ACC112 (cell line): ENCODE data around the gene PTPRC.

Source experiments
- H2AFZ ChIP-seq: fragments of 200-600 bp; sonication (generic); one replicate; pipeline ENCODE4 v1.6.0; 2017; ENCODE audit warnings: antibody characterized with exemption, low read length; ENCODE audit not compliant: unreplicated experiment
- H3K27ac ChIP-seq: fragments of 200-600 bp; sonication (generic); 2 replicates; pipeline ENCODE4 v1.5.1; 2014; ENCODE audit warnings: low read depth, mild to moderate bottlenecking, antibody characterized with exemption, low read length, moderate library complexity
- H3K27me3 ChIP-seq: fragments of 200-600 bp; sonication (generic); 2 replicates; pipeline ENCODE4 v1.6.1; 2014; ENCODE audit warnings: mild to moderate bottlenecking, antibody characterized with exemption, low read length, moderate library complexity, mixed read lengths; ENCODE audit not compliant: insufficient read depth
- H3K36me3 ChIP-seq: fragments of 200-600 bp; sonication (generic); 2 replicates; pipeline ENCODE4 v1.6.1; 2016; ENCODE audit warnings: mild to moderate bottlenecking, antibody characterized with exemption, low read length, moderate library complexity, mixed read lengths; ENCODE audit not compliant: insufficient read depth
- H3K4me1 ChIP-seq: fragments of 200-600 bp; sonication (generic); one replicate; pipeline ENCODE4 v1.6.1; 2016; ENCODE audit warnings: low read length, mixed read lengths; ENCODE audit not compliant: insufficient read depth, unreplicated experiment, control insufficient read depth
- H3K4me3 ChIP-seq: fragments of 200-600 bp; sonication (generic); 2 replicates; pipeline ENCODE4 v1.5.1; 2014; ENCODE audit warnings: mild to moderate bottlenecking, low read depth, low read length
- H3K79me2 ChIP-seq: fragments of 200-600 bp; sonication (generic); one replicate; pipeline ENCODE4 v1.6.0; 2016; ENCODE audit warnings: low read length; ENCODE audit not compliant: control insufficient read depth, unreplicated experiment, insufficient read depth

The PTPRC gene

DNA sequence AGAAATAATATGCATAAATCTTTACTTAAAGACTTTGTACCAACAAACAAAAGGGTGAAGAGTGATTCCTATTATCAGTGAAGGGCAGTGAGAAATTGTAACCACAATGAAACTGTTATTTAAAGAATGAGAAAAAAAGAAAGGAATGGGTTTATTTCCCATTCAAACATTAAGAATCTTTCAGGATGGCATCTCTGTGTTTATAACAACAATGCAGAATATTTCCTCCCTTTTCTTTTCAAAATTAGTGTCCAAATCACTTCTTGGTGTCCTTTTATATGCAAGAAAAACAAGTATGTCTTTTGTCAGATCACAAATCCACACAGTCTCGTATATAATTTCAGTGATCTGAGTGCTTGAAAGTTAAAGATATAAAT lies 61.2 kb downstream of the PTPRC start:
- no peak overlapping the region for H3K27ac ChIP-seq
- no peaks in the 10 kb centered on the region for H3K36me3 ChIP-seq
- H3K79me2 ChIP-seq: no peaks in the 10 kb centered on the region
- no peaks in the 10 kb centered on the region for H3K27me3 ChIP-seq
- H2AFZ ChIP-seq: no peak overlapping the region
- no peak overlapping the region for H3K4me3 ChIP-seq
- no peaks in the 10 kb centered on the region for H3K4me1 ChIP-seq

DNA sequence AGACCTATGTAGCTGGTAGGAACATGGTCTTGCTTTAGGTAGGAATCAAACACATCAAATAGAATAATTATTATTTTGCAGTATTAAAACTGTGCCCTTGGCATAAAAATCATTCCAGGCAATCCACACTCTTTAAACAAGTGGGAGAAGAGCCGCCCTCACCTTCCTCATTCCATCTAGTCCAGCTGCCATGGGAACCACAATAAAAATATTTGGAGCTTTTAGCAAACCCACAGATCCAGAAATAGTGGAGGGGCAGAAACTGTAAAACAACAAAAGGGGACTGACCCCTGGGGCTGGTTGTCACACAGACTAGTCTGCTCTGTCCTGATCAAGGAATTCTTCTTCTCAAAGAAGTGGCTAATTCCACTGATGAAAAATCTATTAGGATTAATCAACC lies 61.6 kb downstream of the PTPRC start:
- Histone ChIP-seq H3K79me2 (no peaks in the 10 kb centered on the region), H3K27ac (no peak overlapping the region)

DNA sequence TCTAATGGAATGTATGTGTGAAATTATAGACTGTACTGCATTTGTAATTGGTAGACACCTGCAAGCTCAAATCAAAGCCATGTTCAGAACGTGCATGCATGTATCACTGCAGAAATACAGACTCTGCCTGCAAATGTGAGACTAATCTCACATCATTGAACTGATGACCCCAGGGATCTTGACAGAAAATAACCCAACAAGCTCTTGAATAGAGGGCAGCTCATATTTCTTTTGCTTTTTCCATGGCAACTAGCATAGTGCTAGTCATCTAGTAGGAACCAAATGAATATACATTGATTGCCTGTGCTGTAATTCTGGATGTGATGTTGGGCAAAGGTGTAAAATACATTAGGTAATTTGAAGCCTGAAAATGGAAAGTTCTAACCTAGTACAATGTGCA lies 62.4 kb downstream of the PTPRC start:
- Histone ChIP-seq H3K27me3 (no peaks in the 10 kb centered on the region), H3K79me2 (no peaks in the 10 kb centered on the region), H3K4me3 (no peak overlapping the region), H3K4me1 (no peaks in the 10 kb centered on the region), H3K27ac (no peak overlapping the region), H3K36me3 (no peaks in the 10 kb centered on the region), H2AFZ (no peak overlapping the region)

More for the DNA sequence above, 61.6 kb downstream of the PTPRC start:
- H3K4me3 ChIP-seq: no peak overlapping the region
- H3K27me3 ChIP-seq: no peaks in the 10 kb centered on the region
- no peaks in the 10 kb centered on the region for H3K4me1 ChIP-seq
- no peaks in the 10 kb centered on the region for H3K36me3 ChIP-seq
- H2AFZ ChIP-seq: no peak overlapping the region

DNA sequence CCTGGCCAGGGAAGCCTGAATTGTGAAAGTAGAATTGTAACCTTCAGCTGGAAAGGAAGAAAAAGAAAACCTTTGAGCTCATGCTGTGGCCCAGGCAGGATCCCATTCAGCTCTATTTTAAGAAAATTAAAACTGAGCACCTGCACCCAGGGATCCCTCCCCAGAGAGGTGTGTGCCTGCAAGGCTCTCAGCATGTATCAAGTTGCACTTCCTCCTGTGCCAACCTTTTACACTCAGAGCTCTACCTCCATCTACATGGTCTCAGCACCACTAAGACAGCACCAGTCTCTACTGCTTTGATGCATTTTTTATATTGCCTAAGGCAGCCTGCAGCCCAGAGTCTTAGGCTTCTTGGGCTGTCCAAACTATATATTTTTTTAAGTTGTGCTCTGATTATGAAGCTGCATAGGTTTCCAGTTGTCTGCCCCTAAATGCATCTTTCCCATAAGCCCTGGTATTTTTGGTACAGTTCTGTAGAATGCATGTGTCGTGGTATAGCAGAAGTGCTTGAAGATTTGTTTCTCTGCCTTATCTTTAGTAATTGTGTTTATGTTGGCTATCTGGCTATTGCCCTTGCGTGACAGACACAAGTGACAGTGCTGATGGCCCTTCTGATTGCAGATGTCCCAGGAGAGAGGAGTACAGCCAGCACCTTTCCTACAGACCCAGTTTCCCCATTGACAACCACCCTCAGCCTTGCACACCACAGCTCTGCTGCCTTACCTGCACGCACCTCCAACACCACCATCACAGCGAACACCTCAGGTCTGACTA lies 63.1 kb downstream of the PTPRC start:
- no peaks in the 10 kb centered on the region for H3K79me2 ChIP-seq
- H3K36me3 ChIP-seq: no peaks in the 10 kb centered on the region
- no peaks in the 10 kb centered on the region for H3K4me1 ChIP-seq
- no peaks in the 10 kb centered on the region for H3K27me3 ChIP-seq
- no peak overlapping the region for H2AFZ ChIP-seq
- no peak overlapping the region for H3K27ac ChIP-seq
- no peak overlapping the region for H3K4me3 ChIP-seq

DNA sequence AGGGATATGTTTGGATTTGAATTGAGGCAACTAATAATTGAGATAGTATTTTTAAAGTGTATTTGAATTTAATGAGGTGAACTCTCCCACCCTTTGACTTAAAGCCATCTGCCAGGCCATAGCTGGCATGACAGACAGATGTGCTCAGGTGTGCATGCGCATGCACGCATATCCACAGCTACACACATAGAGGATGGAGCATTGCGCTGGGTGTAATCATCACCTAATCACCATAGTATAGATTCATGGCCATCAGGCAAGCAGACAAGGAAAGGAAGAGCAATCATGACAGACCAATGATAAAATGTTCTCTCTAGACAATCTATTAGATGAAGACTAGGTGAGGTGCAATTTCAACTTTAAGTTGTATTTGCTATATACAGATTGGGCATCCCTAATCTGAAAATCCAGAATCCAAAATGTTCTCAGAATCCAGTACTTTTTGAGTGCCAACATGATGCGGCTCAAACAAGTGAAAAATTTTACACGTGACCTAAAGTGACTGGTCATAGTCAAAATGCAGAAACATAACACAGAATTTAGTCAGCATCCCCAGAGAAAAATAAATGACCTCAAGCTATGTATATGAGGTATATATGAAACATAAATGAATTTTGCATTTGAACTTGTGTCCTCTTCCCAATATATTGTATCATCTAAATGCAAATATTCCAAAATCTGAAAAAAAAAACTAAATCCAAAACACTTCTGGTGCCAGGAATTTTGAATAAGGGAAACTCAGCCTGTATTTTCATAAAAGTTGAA lies 70.1 kb downstream of the PTPRC start:
- Histone ChIP-seq H3K36me3 (no peaks in the 10 kb centered on the region), H3K4me1 (peaks cover 20% of the 10 kb centered on the region), H2AFZ (no peak overlapping the region), H3K79me2 (no peaks in the 10 kb centered on the region), H3K27ac (no peak overlapping the region), H3K4me3 (no peak overlapping the region), H3K27me3 (no peaks in the 10 kb centered on the region)

DNA sequence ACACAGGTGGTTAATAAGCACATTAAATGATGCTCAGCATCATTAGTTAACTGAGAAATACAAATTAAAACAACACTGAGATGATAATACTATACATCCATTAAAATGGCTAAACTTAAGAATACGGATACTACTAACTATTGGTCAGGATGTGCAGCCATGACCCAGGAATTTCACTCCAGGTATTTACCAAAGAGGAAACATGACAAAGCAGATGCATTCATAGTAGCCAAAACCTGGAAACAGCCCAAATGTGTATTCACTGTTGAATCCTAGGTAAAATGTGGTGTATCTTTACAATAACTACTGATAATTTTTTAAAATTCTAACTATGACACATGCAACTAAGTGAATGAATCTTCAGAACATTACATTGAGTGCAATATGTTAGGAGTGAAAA lies 73.0 kb downstream of the PTPRC start:
- no peaks in the 10 kb centered on the region for H3K36me3 ChIP-seq
- no peaks in the 10 kb centered on the region for H3K27me3 ChIP-seq
- H3K4me3 ChIP-seq: no peak overlapping the region
- no peak overlapping the region for H3K27ac ChIP-seq
- no peaks in the 10 kb centered on the region for H3K79me2 ChIP-seq
- no peak overlapping the region for H2AFZ ChIP-seq
- H3K4me1 ChIP-seq: peaks cover 20% of the 10 kb centered on the region

DNA sequence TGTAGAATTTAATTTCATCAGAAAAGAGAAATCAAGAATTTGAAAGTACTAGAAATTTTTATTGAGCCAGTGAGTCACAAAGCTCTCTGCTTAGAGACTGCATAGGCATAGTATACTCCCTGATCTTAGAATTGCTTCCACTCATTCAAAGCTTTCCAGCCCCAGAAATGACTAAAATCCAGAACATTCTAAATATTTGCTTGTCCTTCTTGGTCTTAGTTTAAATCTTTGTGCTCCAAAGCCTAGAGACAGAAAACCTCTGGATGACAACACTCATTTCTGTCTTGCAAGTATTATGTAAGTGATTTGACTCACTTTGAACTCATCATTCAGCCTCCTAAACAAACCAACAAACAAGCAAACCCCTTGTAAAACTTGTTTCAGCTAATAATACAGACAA lies 74.2 kb downstream of the PTPRC start:
- Histone ChIP-seq H3K36me3 (no peaks in the 10 kb centered on the region), H2AFZ (no peak overlapping the region), H3K79me2 (no peaks in the 10 kb centered on the region), H3K4me3 (no peak overlapping the region), H3K4me1 (peaks cover 20% of the 10 kb centered on the region), H3K27ac (no peak overlapping the region), H3K27me3 (no peaks in the 10 kb centered on the region)

DNA sequence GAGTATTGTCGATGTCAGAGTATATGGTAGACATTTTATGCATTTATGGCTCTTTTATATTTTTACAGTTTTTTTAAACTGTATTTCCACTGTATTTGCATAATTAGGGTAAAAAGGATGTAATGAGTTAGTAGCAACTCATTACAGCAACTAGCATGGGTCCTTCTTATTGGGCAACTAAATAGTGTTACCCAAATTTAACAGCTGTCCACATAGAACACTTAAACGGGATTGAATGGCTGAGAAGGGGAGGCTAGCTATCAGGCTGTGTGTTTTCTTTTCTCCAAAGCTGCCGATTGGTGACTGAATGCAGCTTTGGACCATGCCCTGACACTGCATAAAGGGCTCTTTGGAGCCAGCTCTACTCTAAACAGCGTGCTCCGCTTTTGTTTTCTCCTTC lies 75.4 kb downstream of the PTPRC start:
- Histone ChIP-seq H3K4me1 (peaks cover 20% of the 10 kb centered on the region), H3K27me3 (no peaks in the 10 kb centered on the region), H3K79me2 (no peaks in the 10 kb centered on the region), H3K27ac (no peak overlapping the region), H3K36me3 (no peaks in the 10 kb centered on the region), H3K4me3 (no peak overlapping the region), H2AFZ (no peak overlapping the region)

DNA sequence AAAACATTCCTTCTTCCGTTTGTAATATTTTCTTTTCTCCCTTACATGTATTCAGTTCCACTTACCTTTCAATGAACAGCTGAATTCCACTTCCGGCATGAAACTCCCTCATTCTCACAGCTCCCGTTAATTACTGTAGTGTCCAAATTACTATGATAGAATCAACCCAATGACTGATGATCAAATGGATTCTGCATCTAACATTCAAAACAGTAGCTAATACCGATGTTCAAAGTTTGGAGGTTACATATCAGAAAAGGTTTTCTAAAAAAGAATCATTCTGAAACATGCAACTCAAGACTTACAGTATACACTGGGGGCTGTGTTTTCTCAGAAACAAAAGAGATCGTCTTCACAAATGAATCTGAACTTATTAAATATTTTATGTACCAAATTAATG lies 77.2 kb downstream of the PTPRC start:
- Histone ChIP-seq H3K4me1 (peaks cover 20% of the 10 kb centered on the region), H3K36me3 (no peaks in the 10 kb centered on the region), H3K4me3 (no peak overlapping the region), H3K79me2 (no peaks in the 10 kb centered on the region), H2AFZ (no peak overlapping the region), H3K27ac (no peak overlapping the region), H3K27me3 (no peaks in the 10 kb centered on the region)

DNA sequence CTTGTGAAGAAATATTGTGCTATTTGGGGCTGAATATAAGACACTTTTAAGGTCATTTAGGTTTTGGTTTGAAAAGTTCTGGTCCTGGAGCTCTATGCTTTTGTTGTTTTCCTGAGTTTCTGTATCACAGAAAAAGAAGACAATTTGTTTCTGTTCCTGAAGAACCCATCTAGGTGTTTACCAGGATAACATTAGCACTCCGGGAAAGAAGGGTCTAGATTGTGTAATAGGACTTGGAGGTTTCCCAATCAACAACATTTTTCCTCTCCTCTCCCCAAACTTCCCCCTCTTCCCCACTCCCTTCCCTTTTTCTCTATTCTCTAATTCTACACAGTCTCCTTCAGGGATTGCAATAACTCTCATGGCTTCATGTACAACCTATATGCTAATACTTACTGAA lies 78.7 kb downstream of the PTPRC start:
- Histone ChIP-seq H3K4me1 (peaks cover 11% of the 10 kb centered on the region), H3K27ac (no peak overlapping the region), H3K4me3 (no peak overlapping the region), H2AFZ (no peak overlapping the region), H3K27me3 (no peaks in the 10 kb centered on the region), H3K79me2 (no peaks in the 10 kb centered on the region), H3K36me3 (no peaks in the 10 kb centered on the region)

DNA sequence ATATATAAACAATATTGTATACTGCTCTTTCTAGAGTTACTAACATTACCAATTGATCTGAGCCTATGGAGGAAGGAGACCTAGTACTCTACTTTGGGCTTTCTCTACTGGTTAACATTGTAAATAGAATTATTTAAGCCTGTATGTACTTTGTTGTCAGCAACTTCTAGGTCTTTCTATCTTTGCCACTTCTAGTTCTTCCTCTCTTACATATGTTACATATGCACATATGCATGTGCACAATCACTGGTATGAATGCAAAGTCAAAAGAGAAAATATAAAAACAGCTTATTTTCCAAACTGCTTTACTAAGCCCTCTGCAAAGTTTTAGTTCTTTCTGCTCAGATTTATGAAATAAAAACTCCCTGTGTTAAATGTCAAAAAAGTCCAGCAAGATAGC lies 84.3 kb downstream of the PTPRC start:
- no peak overlapping the region for H2AFZ ChIP-seq

More for the DNA sequence above, 84.3 kb downstream of the PTPRC start:
- Histone ChIP-seq H3K36me3 (no peaks in the 10 kb centered on the region), H3K79me2 (no peaks in the 10 kb centered on the region), H3K4me1 (peaks cover 15% of the 10 kb centered on the region), H3K27me3 (no peaks in the 10 kb centered on the region), H3K4me3 (no peak overlapping the region), H3K27ac (no peak overlapping the region)
